ENCODE measurements around the gene SLC26A1.
"Not testable (repeated sequence)": the region's sequence is repeated elsewhere in the genome, so short reads cannot be mapped to it uniquely, and the experiment has no call there.

SLC26A1 gene

GRCh38 chr4:951594-952468 lies 41.4 kb downstream of the SLC26A1 start:
- no peak for DNase-seq

- no peak for DNase-seq
Observed at GRCh38 chr4:951186-951585, 42.0 kb downstream of the SLC26A1 start.

- no peak for DNase-seq
Observed at GRCh38 chr4:950136-951020, 42.8 kb downstream of the SLC26A1 start.

- DNase-seq = no peak
Observed at GRCh38 chr4:949656-950055, 43.5 kb downstream of the SLC26A1 start.

GRCh38 chr4:948936-949300 lies 44.3 kb downstream of the SLC26A1 start:
- DNase-seq = no peak

- DNase-seq = no peak
Observed at GRCh38 chr4:948101-948935, 44.9 kb downstream of the SLC26A1 start.

- no peak for DNase-seq
Observed at GRCh38 chr4:947491-947971, 45.7 kb downstream of the SLC26A1 start.

GRCh38 chr4:946517-947471 lies 46.4 kb downstream of the SLC26A1 start:
- no peak for DNase-seq

GRCh38 chr4:946103-946450 lies 47.1 kb downstream of the SLC26A1 start:
- DNase-seq = no peak

GRCh38 chr4:945274-946102 lies 47.7 kb downstream of the SLC26A1 start:
- DNase-seq = no peak

GRCh38 chr4:939508-939907 lies 53.7 kb downstream of the SLC26A1 start:
- not testable (repeated sequence) for DNase-seq

Measured in stimulated activated naive CD4-positive, alpha-beta T cell (primary cell).